BJ (cell line): ENCODE data around the gene RPS19. TPM values are rescaled to one million over a fixed set of nuclear protein-coding genes. Genes with fewer than 3 reads are reported as not detected.

Experiments used
- CTCF ChIA-PET: fragments of 350-600 bp; formaldehyde crosslinking; extraction: SDS; loops from one replicate; lab custom pipeline; 2021; ENCODE audit warnings: antibody characterized with exemption, inconsistent platforms; lab: Yijun Ruan, JAX
- POLR2A ChIA-PET: fragments of 300-600 bp; sonication (Branson Sonifier 250); formaldehyde crosslinking; extraction: SDS; loops from one replicate; lab custom pipeline; 2021; ENCODE audit warnings: antibody characterized with exemption; lab: Charles Lee
- DNase-seq: peaks from one replicate; pipeline ENCODE4 v3.0.0-alpha.2; 2011; ENCODE audit warnings: low read depth
- H3K27me3 ChIP-seq: 2 replicates; pipeline ENCODE4 v1.6.0; 2011; ENCODE audit warnings: low read length; ENCODE audit not compliant: control insufficient read depth, insufficient read depth
- H3K36me3 ChIP-seq: 2 replicates; pipeline ENCODE4 v1.5.1; 2011; ENCODE audit warnings: low read length; ENCODE audit not compliant: control insufficient read depth, insufficient read depth
- H3K4me3 ChIP-seq: 2 replicates; pipeline ENCODE4 v1.5.1; 2011; ENCODE audit warnings: low read depth, mild to moderate bottlenecking, control low read depth, low read length
- polyA plus RNA-seq: library from polyadenylated mRNA; depleted of rRNA; stranded (reverse); fragments of >200 nt; gene quantifications from 2 replicates; pipeline ENCODE4 v1.2.3, GENCODE V29; 2011
- TF ChIP-seq, protein P1 (sequence below): IDR thresholded peaks from 2 replicates; pipeline ENCODE4 v1.5.1; 2011; ENCODE audit warnings: low read depth, mild to moderate bottlenecking, control low read depth, inconsistent platforms, low read length, moderate library complexity; ENCODE audit not compliant: insufficient read depth

Gene RPS19
- polyA plus RNA-seq, 1 experiment, result 1,209 TPM

DNA sequence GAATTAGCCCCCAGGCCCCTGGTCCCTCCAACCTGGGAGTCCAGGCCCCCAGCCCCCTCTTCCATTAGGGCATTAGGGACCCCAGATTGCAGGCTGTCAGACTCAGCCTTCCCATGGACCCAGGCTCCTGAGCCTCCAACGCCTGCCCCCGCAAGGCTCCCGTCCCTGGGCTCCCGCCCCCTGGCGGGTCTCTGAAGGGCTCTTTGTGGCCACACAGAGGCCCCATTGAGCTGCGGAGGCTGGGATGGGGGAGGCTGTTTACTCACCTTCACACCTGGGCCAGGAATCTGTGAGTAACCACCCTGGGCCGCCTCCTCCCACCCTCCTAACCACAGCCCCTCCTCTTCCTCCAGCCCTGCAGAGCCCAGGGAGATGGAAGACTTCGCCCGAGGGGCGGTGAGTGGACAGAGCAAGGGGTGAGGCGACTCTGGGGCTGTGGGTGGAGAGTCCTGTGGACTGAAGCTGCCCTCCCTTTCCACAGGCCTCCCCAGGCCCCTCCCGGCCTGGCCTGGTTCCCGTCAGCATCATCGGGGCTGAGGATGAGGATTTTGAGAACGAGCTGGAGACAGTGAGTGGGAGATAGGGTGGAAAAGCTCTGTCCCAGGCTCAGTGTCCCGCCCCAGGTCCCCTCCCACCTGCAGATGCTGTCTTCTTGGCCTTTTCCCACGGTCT lies 27.8 kb downstream of the RPS19 start:
- DNase-seq, result peak; percentile 15
- Histone ChIP-seq H3K27me3 (no peaks in the 10 kb centered on the region), H3K4me3 (no peak overlapping the region), H3K36me3 (peaks cover 24% of the 10 kb centered on the region)
- ChIA-PET CTCF (interaction anchor here (1.3 to 1.4 kb wide), 2 partner anchors 15 to 63 kb away, joined by 3 to 4 read pairs; no protein-coding TSS in a partner anchor), POLR2A (no interaction called here)
- TF ChIP-seq, protein P1, sequence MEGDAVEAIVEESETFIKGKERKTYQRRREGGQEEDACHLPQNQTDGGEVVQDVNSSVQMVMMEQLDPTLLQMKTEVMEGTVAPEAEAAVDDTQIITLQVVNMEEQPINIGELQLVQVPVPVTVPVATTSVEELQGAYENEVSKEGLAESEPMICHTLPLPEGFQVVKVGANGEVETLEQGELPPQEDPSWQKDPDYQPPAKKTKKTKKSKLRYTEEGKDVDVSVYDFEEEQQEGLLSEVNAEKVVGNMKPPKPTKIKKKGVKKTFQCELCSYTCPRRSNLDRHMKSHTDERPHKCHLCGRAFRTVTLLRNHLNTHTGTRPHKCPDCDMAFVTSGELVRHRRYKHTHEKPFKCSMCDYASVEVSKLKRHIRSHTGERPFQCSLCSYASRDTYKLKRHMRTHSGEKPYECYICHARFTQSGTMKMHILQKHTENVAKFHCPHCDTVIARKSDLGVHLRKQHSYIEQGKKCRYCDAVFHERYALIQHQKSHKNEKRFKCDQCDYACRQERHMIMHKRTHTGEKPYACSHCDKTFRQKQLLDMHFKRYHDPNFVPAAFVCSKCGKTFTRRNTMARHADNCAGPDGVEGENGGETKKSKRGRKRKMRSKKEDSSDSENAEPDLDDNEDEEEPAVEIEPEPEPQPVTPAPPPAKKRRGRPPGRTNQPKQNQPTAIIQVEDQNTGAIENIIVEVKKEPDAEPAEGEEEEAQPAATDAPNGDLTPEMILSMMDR, result no peak

DNA sequence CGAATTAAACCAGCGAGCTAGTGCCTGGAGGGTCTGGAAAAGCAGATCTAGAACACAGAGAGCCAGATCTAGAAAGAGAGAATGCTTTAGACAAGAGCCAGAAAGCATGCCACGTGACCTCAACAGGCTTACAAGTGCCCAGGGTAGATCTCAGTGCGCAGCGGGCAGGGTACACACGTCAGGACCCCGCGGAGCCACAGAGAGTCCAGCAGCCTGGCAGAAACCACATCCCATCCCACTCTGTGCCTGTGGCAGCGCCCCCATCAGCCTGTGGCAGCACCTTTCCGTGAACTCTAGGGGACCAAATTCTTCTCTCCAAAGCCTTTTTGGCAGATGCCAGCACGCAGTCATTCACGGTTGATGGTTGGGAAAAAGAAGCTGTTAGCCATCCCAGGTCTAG lies 28.9 kb downstream of the RPS19 start:
- Histone ChIP-seq H3K4me3 (no peak overlapping the region), H3K27me3 (no peaks in the 10 kb centered on the region), H3K36me3 (peaks cover 24% of the 10 kb centered on the region)
- ChIA-PET CTCF (interaction anchor here (1.3 kb wide), 1 partner anchor 16 kb away, joined by 3 read pairs; no protein-coding TSS in a partner anchor), POLR2A (no interaction called here)
- TF ChIP-seq, protein P1, result no peak
- no peak for DNase-seq

DNA sequence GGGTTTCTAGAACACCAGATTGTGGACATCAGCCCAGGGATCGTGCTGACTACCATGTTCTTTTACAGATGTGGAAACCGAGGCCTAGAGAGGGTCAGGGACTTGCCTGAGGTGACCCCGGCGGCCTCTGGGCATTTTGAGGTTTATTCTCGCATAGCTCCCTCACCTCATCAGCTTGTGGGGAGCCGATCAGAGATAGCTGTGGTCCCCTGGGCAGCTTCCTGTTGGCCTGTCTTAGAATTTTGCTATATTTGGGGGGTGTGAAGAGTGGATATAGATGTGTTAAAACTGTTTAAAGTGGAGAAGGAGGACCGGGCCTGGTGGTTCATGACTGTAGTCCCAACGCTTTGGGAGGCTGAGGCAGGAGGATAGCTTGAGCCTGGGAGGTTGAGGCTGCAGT lies 29.8 kb downstream of the RPS19 start:
- peaks cover 30% of the 10 kb centered on the region for H3K36me3 ChIP-seq
- H3K4me3 ChIP-seq, result no peak overlapping the region
- POLR2A ChIA-PET, result no interaction called here
- DNase-seq, result no peak
- CTCF ChIA-PET, result interaction anchor here (1.0 kb wide), 1 partner anchor 45 kb away, joined by 3 read pairs; no protein-coding TSS in a partner anchor
- no peaks in the 10 kb centered on the region for H3K27me3 ChIP-seq
- TF ChIP-seq, protein P1, result no peak

DNA sequence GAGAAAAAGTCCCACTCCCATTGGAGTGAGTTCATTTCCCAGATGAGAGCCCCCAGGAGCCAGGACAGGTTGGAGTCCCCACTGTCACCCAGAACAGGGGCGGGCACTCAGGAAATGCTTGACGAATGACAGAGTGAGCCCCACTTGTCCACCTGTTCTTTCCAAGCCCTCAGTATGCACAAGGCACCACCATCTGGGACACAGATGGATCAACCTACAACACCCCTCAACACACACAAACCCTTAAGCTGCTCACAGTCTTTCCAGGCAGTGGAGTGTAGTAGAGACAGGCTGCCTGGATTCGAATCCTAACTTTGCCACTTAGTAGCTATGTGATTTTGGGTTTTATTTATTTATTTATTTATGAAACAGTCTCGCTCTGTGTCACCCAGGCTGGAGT lies 30.9 kb downstream of the RPS19 start:
- ChIA-PET POLR2A (no interaction called here), CTCF (interaction anchor here (0.6 to 1.5 kb wide), 3 partner anchors 14 to 66 kb away, joined by 3 read pairs; no protein-coding TSS in a partner anchor)
- H3K36me3 ChIP-seq, result peaks cover 38% of the 10 kb centered on the region

DNA sequence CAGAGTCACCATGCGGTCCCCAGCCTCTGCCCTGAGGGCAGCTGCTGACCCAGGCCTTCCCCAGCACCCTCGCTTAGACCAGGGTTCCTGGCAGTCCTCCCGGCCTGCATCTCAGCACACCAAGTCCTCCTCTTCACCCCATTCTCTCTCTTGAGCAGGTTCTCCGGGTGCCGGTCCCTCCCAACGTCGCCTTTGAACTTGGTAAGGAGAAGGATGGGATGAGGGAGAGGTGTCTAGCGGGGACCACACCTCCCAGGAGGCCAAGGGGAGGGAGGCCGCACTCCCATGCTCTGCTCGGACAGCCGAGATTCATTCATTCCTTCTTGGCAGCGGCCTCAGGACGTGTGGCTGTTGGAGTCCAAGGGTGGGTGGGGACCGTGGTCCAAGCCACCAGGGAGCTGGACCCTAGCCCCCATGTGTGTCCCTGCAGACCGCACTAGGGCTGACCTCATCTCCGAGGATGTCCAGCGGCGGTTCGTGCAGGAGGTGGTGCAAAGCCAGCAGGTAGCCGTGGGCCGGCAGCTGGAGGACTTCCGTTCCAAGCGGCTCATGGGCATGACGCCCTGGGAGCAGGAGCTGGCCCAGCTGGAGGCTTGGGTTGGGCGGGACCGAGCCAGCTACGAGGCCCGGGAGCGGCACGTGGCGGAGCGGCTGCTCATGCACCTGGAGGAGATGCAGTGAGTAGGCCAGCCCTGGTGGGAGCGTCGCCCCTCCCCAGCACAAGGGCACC lies 32.3 kb downstream of the RPS19 start:
- H3K4me3 ChIP-seq, result no peak overlapping the region
- no peaks in the 10 kb centered on the region for H3K27me3 ChIP-seq
- H3K36me3 ChIP-seq, result peaks cover 41% of the 10 kb centered on the region
- DNase-seq, result no peak
- POLR2A ChIA-PET, result no interaction called here
- CTCF ChIA-PET, result interaction anchor here (0.7 to 1.5 kb wide), 4 partner anchors 40 to 65 kb away, joined by 3 to 4 read pairs (median 3); no protein-coding TSS in a partner anchor
- TF ChIP-seq, protein P1, result no peak

More for the DNA sequence above, 30.9 kb downstream of the RPS19 start:
- Histone ChIP-seq H3K27me3 (no peaks in the 10 kb centered on the region), H3K4me3 (no peak overlapping the region)
- TF ChIP-seq, protein P1, result no peak
- DNase-seq, result no peak
